Endothelial cell (in vitro differentiated cells): ENCODE measurements around the gene CDH22. TPM values are rescaled to one million over a fixed set of nuclear protein-coding genes. Genes with fewer than 3 reads are reported as not detected.

Experiments
- DNase-seq: peaks from one replicate; pipeline ENCODE4 v3.0.0; 2021; ENCODE audit warnings: low spot score
- H3K27ac Mint-ChIP-seq: one replicate; pipeline ENCODE4 v1.8.0; 2021; ENCODE audit warnings: mixed read lengths, inconsistent platforms; ENCODE audit not compliant: unreplicated experiment
- H3K27me3 Mint-ChIP-seq: one replicate; pipeline ENCODE4 v1.8.0; 2021; ENCODE audit warnings: mild to moderate bottlenecking, moderate library complexity, mixed read lengths, inconsistent platforms; ENCODE audit not compliant: unreplicated experiment
- H3K36me3 Mint-ChIP-seq: one replicate; pipeline ENCODE4 v1.8.0; 2021; ENCODE audit warnings: mild to moderate bottlenecking, low read depth, mixed read lengths, inconsistent platforms; ENCODE audit not compliant: unreplicated experiment
- H3K4me1 Mint-ChIP-seq: one replicate; pipeline ENCODE4 v1.8.0; 2021; ENCODE audit warnings: mild to moderate bottlenecking, mixed read lengths, inconsistent platforms; ENCODE audit not compliant: unreplicated experiment
- H3K4me3 Mint-ChIP-seq: one replicate; pipeline ENCODE4 v1.8.0; 2021; ENCODE audit warnings: mild to moderate bottlenecking, mixed read lengths, inconsistent platforms; ENCODE audit not compliant: unreplicated experiment
- H3K9me3 Mint-ChIP-seq: one replicate; pipeline ENCODE4 v1.8.0; 2021; ENCODE audit warnings: mixed read lengths, inconsistent platforms; ENCODE audit not compliant: unreplicated experiment
- CTCF ChIP-seq: fragments of 200-600 bp; sonication (generic); IDR thresholded peaks from one replicate; pipeline ENCODE4 v1.5.0; 2021; ENCODE audit warnings: antibody characterized with exemption; ENCODE audit not compliant: unreplicated experiment
- total RNA-seq: library from RNA; stranded (reverse); fragmentation: NEBNext Ultra II Directional; extraction: Animal tissue kit (Norgen Biotek cat#: 25700); gene quantifications from one replicate; pipeline ENCODE4 v1.2.1, GENCODE V29; 2021; ENCODE audit not compliant: unreplicated experiment

CDH22 gene
- total RNA-seq, 1 donor from 2014 or later, result 1.3 TPM

DNA sequence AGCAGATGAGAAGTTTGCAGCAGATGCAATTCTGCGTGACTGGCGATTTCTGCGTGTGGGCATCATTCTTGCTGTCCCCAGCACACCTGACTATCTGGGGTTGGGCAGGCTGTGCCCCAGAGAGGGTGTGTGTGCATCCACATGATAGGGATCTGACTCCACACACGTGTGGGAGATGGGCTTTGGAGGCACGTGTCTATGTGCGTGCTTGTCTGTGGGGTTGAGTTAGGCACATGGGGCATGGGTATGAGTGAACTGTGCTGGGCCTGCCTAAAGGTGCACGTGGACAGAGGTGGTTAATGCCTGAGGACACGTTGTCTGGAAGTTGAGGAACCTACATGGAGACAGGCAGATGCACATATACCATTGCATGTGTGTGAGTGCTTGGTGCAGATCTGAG lies 139.9 kb downstream of the CDH22 start:
- TF ChIP-seq CTCF, result no peak
- H3K4me3 Mint-ChIP-seq, result no peak overlapping the region
- H3K27me3 Mint-ChIP-seq, result peaks cover 4% of the 10 kb centered on the region
- DNase-seq, result no peak
- H3K36me3 Mint-ChIP-seq, result no peaks in the 10 kb centered on the region
- no peak overlapping the region for H3K27ac Mint-ChIP-seq
- H3K4me1 Mint-ChIP-seq, result no peaks in the 10 kb centered on the region
- no peaks in the 10 kb centered on the region for H3K9me3 Mint-ChIP-seq

GRCh38 chr20:46167080-46167479 lies 141.2 kb downstream of the CDH22 start:
- Mint-ChIP-seq H3K27ac (no peak overlapping the region), H3K4me3 (no peak overlapping the region), H3K9me3 (no peaks in the 10 kb centered on the region), H3K36me3 (no peaks in the 10 kb centered on the region), H3K4me1 (no peaks in the 10 kb centered on the region), H3K27me3 (peaks cover 2% of the 10 kb centered on the region)
- no peak for DNase-seq
- TF ChIP-seq CTCF, result no peak

- no peaks in the 10 kb centered on the region for H3K9me3 Mint-ChIP-seq
- H3K27ac Mint-ChIP-seq, result no peak overlapping the region
- no peak for DNase-seq
- no peaks in the 10 kb centered on the region for H3K36me3 Mint-ChIP-seq
- TF ChIP-seq CTCF, result no peak
- H3K27me3 Mint-ChIP-seq, result peaks cover 4% of the 10 kb centered on the region
- H3K4me3 Mint-ChIP-seq, result no peak overlapping the region
- H3K4me1 Mint-ChIP-seq, result no peaks in the 10 kb centered on the region
Measured at GRCh38 chr20:46164254-46164653, 144.0 kb downstream of the CDH22 start.

DNA sequence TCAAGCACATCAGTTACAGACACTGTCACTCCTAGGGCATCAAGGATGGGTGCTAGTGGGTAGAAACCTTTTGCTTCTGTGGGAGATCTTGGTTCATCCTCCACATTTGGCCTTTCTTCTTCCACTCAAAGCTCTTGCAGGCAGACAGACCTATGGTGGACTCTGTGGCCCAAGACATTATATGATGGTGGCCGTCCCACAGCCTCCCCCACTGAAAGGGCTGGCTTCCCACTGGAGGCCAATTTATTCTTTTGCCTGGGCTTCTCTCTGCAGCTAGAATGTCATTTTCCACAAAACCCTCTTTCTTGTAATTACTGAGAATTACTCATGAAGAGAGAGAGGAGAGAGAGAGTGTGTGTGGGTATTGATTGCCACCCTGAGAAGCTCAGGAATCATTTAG lies 146.4 kb downstream of the CDH22 start:
- Mint-ChIP-seq H3K27ac (no peak overlapping the region), H3K36me3 (no peaks in the 10 kb centered on the region), H3K9me3 (no peaks in the 10 kb centered on the region), H3K27me3 (peaks cover 5% of the 10 kb centered on the region), H3K4me1 (peaks cover 6% of the 10 kb centered on the region), H3K4me3 (no peak overlapping the region)
- no peak for DNase-seq
- no peak for TF ChIP-seq CTCF

GRCh38 chr20:46160661-46161060 lies 147.6 kb downstream of the CDH22 start:
- no peak for TF ChIP-seq CTCF
- no peak overlapping the region for H3K4me3 Mint-ChIP-seq
- H3K27me3 Mint-ChIP-seq, result peaks cover 5% of the 10 kb centered on the region
- H3K27ac Mint-ChIP-seq, result no peak overlapping the region
- no peaks in the 10 kb centered on the region for H3K9me3 Mint-ChIP-seq
- no peak for DNase-seq
- H3K4me1 Mint-ChIP-seq, result peaks cover 7% of the 10 kb centered on the region
- H3K36me3 Mint-ChIP-seq, result no peaks in the 10 kb centered on the region
